Effector CD4-positive, alpha-beta T cell (primary cell): ENCODE data around the gene ATP8A1.

ENCODE experiments used
- DNase-seq: peaks from one replicate; pipeline ENCODE4 v3.0.0-alpha.2; 2020

ATP8A1 gene

DNA sequence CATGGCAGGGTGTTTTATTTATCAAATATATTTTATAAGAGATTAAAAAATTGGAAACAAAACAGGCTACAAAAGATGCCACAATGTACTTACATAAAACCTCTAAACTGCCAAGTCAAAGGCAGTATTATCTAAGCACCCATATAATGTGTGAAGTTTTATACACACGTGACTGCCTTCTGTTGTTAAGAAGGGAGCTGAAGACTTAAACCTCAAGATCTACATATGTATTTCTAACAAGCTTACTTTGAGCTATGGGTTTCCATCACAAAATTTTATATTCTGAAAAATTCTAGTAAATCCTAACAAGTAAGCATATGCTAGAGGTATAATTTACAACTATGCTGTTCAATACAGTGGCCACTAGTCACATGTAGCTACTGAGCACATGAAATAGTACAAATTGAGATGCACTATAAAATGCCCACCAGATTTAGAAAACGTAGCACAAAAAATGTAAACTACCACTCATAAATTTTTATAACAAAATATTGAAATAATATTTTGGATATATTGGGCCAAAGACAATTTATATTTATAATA is 9.8 kb downstream of the ATP8A1 start:
- DNase-seq = no peak

DNA sequence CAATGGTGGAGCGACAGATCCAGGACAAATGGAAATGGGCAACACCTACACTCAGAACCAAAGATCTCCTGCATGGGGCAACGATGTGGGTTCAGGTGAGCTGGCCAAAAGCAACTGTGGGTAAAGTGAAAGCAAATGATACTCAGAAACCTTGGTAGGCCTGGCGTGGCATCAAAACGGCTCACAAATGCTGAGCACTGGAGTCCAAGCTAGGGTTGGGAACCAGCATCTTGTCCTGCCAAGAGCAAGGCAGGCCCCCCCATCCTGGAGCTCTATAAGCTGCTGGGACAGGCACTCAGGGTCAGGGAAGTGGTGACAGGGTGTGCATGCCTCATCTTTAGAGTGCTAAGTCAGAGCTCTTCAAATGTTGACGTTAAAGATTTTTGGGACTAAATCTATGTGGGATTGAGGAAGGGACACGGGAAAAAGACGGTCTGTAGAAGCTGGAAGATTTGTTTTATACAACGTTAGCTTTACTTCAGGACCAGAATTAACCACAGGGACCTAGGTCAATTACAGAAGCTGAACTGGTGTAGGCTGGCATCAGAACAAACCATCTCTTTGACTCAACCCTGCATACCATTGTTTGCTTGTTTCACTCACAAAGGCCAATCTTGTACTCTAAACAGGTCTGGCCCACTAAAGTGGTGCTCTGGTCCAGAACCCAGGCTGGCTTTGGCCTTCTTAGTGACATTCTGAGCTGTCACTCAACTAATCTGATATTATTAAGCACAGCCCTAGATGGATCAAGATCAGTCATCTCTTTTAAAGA is 10.7 kb downstream of the ATP8A1 start:
- no peak for DNase-seq

DNA sequence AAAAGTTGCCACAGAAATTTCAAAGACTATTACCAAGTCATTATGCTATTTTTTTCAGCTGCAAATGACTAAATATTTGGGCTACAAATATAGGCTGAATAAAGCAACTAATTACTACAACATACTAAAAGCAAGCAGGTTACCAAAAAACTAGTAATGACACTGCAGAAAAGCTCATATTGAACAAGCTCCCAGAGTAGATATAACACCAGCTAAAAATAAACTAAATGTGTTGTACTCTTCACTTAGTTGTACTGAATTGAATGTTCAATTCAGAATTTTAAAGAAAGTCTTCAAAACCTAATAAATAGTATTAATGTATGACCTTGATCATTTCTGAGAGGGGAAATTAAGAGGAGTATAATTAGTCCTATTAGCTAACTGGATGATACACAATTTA is 12.0 kb downstream of the ATP8A1 start:
- no peak for DNase-seq

- no peak for DNase-seq
Measured at GRCh38 chr4:42643685-42644084, 13.2 kb downstream of the ATP8A1 start.

GRCh38 chr4:42642845-42643615 is 13.9 kb downstream of the ATP8A1 start:
- no peak for DNase-seq

DNA sequence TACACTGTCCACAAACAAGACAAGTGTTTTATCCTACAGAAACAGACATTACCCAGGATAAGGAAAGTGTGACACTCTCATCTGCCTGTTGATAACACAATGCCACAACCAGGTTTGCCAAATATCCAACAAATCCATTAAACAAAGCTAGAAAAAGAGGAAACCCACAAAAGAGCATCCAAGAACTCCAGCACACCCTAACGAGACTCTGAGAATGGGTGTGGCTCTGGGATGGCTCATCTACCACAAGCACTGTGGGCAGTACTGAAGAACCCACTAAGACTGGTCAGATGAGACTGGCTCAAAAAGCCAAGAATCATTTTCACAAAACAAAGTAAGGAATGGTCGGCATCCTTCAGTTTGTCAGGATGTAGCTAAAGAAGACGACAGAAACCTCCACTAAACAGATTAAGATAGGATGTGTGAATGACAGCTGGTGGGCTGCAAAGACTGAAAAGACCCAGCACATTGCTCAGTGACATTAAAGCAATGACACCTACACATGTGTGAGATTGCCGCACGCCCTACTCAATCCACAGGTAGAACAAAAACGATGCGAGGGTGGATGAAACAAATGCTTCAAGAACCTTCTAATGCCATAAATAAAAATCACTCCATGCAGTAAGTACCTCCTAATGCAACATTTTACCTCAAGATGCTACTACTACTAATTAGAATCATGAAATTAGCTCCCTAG is 14.7 kb downstream of the ATP8A1 start:
- no peak for DNase-seq

- DNase-seq = no peak
Measured at GRCh38 chr4:42641656-42642055, 15.2 kb downstream of the ATP8A1 start.

DNA sequence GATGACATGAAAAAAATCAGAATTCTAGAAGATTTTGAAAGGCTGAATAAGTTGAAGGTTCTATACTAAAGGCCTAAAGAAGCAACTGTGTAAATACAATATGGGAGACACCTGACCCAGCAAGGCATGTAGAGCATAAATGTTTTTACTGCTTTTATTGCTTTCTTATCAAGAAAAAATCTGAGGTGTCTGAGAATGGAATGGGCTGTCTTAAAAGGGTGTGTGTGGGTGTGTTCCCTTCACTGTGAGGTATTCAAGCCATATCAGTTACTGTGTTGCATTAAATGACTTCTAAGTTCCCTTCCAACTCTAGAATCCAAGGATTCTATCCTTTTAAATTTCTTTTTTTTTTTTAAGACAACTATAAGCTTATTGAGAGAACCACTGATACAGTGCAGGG is 15.7 kb downstream of the ATP8A1 start:
- no peak for DNase-seq

DNA sequence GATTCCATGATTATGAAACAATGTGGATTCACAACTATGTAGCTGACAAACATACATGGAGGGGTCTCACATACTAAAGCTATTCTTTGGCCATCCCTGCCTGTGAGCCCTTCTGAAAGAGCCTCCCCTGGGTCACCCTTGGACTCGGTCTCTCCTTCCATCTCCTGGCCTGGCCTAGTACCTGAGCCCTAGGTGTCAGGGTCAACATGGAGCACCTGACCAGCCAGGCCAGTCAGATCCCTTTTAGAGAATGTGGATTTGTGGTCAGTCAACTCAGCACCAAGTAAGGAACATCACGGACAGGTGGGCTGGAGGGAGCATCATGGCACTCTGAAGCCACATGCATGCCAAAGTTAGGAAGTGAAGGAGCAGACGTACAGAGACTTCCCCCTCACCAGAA is 16.3 kb downstream of the ATP8A1 start:
- DNase-seq = no peak

DNA sequence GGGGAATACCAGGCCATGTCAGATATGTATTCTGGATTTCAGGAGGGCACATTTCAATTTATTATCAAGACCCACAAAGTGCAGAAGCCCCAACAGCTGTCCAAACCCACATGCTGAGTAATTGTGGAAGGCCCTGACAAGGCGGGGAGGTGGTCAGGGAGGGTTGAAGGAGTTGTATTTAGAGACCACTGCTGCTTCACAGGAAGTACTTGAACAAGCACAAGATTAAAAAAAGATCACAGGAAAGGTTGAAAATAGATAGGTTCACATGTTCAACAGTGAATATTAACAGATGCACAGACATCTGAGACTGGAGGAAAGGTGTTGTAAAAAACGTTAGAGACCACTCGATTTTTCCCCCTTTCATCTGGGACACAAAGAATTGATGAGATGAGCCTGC is 17.9 kb downstream of the ATP8A1 start:
- DNase-seq = no peak

GRCh38 chr4:42638321-42638720 is 18.6 kb downstream of the ATP8A1 start:
- DNase-seq = no peak

GRCh38 chr4:42637867-42638266 is 19.0 kb downstream of the ATP8A1 start:
- DNase-seq = no peak

DNA sequence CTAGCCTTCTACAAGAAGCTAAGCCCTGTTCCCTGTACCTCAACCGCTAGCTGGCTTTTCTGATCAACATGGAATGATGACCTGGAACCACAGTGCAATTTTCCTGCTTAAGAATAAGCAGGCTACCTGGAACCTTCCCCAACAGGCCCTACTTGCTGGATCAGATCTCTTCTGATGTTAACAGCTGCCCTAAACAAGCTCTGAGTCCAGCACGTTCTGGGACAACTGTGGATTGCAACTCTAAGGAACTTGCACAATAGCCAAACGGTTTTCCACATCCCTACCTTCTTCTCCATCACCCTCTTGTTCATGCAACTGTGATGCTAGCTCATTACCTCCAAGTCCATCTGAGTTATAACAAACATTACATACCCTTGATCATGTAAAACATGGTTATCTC is 19.8 kb downstream of the ATP8A1 start:
- DNase-seq = no peak

GRCh38 chr4:42636645-42636949 is 20.3 kb downstream of the ATP8A1 start:
- DNase-seq = no peak

- DNase-seq = no peak
Measured at GRCh38 chr4:42633605-42634388, 23.1 kb downstream of the ATP8A1 start.

DNA sequence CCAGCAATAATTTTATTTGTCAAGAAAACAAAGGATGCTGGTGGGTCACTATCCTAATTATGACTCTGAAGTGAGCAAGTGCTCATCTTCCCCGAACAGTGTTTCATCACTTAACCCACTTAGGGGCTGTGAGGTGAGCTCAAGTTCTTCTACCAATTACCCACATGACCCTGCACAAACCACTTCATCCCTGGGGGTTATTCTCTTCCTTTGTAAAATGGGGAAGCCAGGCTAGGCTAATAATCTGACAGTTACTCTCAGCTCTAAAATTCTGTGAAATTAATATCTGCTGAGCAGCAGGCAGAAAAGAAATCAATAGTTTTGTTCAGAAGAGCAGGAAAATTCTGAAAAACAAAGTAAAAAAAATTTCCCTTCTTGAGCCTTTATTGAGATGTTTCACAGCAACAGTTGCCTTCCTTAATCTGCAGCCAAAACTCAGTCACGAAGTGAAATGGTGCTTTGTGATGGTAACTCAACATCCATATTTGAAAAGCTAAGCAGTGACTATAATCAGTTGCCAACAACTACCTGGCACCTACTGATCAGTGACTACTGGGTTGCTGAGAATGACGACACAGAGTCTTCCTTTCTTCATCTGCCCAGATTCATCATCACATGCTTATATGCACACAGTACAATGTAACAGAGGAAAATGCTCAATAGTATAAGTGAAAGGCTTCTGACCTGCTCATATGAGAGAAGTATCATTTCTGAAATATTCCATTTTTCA is 24.1 kb downstream of the ATP8A1 start:
- DNase-seq = no peak

- no peak for DNase-seq
Measured at GRCh38 chr4:42630908-42631307, 26.0 kb downstream of the ATP8A1 start.

DNA sequence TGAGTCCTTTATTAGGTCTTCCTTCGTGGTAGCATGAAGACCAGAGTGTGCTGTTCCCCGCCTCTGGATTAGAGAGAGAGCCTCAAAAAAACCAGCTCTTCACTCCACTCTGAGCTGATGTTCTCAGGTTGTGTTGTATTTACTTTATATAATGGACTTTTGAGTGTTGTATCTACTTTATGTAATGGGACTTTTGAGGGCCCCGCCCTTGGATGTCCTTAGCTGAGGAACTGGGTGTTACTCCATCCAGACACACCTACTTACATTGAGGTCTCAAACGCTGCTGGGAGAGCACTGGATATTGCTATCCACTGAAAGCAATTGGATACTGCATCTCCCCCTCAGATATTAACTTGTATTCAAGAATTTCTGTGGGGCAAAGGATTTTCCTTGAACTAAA is 28.2 kb downstream of the ATP8A1 start:
- no peak for DNase-seq

GRCh38 chr4:42627885-42628646 is 28.8 kb downstream of the ATP8A1 start:
- peak; percentile 24 for DNase-seq

GRCh38 chr4:42626629-42627146 is 30.2 kb downstream of the ATP8A1 start:
- no peak for DNase-seq

DNA sequence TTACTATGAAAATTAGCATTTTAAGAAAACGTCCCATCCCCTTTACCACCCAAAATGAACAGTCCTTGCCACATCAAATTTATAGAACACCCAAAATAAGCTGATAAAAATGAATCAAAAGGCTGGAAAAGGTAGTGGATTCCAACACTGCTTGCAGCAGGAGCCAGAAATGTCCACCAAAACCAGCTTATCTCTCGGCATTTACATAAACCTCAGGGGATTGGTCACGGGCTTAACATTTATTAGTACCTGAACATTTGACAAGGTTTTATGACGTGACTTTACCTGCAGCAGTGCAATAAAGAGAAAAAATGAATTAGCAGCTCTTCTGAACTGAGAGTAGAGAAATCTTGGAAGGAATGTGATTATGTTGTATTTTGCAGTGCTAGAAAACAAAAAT is 31.6 kb downstream of the ATP8A1 start:
- no peak for DNase-seq
